Suprapubic skin (tissue), 4 donors: ENCODE results near the gene UMAD1.

Source experiments
- EP300 ChIP-seq: sonication (generic); formaldehyde crosslinking; IDR thresholded peaks from one replicate; pipeline ENCODE4 v1.6.1; 2017; ENCODE audit warnings: antibody characterized with exemption
- POLR2AphosphoS5 ChIP-seq, 3 donors: sonication (generic); formaldehyde crosslinking; IDR thresholded peaks; one replicate each; pipeline ENCODE4 v1.6.1; 2017; ENCODE audit warnings: antibody characterized with exemption in 3 of 3
- TF ChIP-seq, protein P1 (sequence below), 2 donors: fragments of 200-600 bp in 1 of 2; fragments of 450-650 bp in 1 of 2; sonication (generic) in 1 of 2; IDR thresholded peaks; one replicate each; pipeline ENCODE4 v1.5.1; 2016 to 2019; ENCODE audit warnings: antibody characterized with exemption in 2 of 2, mild to moderate bottlenecking in 1 of 2, moderate library complexity in 1 of 2

GRCh38 chr7:7647495-7648036 lies 7.0 kb downstream of the UMAD1 start:
- TF ChIP-seq, protein P1, sequence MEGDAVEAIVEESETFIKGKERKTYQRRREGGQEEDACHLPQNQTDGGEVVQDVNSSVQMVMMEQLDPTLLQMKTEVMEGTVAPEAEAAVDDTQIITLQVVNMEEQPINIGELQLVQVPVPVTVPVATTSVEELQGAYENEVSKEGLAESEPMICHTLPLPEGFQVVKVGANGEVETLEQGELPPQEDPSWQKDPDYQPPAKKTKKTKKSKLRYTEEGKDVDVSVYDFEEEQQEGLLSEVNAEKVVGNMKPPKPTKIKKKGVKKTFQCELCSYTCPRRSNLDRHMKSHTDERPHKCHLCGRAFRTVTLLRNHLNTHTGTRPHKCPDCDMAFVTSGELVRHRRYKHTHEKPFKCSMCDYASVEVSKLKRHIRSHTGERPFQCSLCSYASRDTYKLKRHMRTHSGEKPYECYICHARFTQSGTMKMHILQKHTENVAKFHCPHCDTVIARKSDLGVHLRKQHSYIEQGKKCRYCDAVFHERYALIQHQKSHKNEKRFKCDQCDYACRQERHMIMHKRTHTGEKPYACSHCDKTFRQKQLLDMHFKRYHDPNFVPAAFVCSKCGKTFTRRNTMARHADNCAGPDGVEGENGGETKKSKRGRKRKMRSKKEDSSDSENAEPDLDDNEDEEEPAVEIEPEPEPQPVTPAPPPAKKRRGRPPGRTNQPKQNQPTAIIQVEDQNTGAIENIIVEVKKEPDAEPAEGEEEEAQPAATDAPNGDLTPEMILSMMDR (IDR thresholded peaks at IDR 0.05): no peak
- TF ChIP-seq EP300 (no peak), POLR2AphosphoS5 (IDR thresholded peaks at IDR 0.05) (no peak)
